G401 (cell line): ENCODE data around the gene C1orf50. TPM values are rescaled to one million over a fixed set of nuclear protein-coding genes. Genes with fewer than 3 reads are reported as not detected.
"Not testable (repeated sequence)": the region's sequence is repeated elsewhere in the genome, so short reads cannot be mapped to it uniquely, and the experiment has no call there.

Experiments used
- DNase-seq: peaks from one replicate; pipeline ENCODE4 v3.0.0-alpha.2; 2015; ENCODE audit warnings: low spot score
- in situ Hi-C: cut with HindIII; loops from 2 replicates; pipeline ENCODE4 v1.10.0; 2016; ENCODE audit warnings: low sequenced_read_pairs, mixed read lengths
- total RNA-seq: library from RNA; depleted of rRNA; stranded (reverse); fragments of >200 nt; shearing (Covaris generic); gene quantifications from 2 replicates; pipeline ENCODE4 v1.2.3, GENCODE V29; 2014

C1orf50 gene
- total RNA-seq, 1 experiment from 2014 or later = 9.2 TPM

DNA sequence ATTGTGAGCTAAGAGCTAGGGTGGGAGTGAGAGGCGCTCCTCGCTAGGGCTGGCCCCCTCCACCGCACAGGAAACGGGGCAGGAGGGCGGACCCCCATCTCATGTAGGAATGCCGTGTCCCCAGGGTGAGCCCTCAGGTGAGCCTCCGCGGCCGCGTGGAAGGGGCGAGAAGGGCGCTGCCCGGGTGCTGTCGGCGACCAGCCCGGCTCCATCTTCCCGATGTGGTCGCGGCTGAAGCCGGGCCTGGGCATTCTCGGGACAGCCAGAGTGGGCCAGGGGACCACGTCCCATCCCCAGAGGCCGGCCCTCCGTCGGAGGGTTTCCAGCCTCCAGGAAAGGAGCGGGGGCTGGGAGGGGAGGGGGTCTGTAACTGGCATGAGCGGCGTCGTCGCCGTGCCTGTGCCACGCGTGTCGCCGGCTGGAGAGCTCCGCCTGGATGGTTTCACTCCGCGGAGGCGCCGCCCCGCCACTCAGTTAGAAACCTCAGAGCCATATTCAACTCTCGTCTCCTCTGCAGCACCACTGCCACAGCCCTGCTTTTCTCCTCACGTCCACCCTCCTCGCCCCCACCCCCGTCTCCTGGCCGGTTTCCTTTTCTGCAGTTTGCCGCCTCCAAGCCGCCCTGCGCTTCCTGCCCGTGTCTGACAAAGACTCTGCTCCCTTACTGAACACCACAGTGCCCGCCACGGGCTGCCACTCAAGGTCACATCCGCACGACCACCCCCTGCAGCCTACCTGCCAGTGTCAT lies 18.1 kb downstream of the C1orf50 start, which contains the start of gene TMEM269:
Gene TMEM269, plus strand, starts transcription at position 46 of the 748 bp plus-strand sequence. CDS start 4,903 bp downstream, outside the sequence.
- in situ Hi-C loops = no loop called here
- DNase-seq = no peak

DNA sequence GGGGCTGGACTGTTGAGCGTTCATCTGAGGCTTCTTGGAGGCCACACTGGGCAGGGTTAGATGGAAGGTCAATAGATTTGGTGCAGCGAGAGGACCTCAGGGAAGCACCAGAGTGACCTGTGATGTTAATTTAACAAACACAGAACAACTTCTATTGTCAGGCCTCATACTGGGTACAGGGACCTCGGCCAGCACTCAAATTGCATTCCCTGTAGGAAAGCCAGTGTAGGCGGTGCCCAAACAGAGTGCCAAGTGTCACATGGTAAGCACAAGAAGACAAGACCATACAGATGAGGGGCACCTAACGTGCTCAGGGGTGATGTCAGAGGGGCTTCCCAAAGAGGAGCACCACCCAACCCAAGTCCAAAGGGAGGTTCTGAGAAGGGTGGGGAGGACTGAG lies 19.0 kb downstream of the C1orf50 start:
- in situ Hi-C loops = no loop called here
- DNase-seq = no peak

DNA sequence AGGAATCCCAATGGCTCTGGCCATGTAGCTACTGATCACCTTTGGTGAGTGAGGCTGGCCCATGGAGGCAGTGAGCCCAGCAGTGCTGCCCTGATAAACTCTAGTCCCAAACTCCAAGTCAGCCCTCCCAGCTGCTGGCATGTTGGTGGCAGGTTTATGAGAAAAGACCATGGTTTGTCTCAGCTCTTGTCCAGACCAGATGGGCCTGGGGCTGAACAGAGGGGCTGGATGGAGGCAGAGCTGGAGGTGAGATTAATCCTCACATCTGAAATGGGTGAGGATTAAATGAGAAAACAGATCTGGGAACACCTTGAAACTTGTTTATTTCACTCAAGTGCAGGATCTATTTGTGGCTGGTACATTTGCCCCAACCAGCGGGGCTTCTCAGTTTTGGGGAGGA lies 21.0 kb downstream of the C1orf50 start:
- in situ Hi-C loops = no loop called here
- DNase-seq = no peak

DNA sequence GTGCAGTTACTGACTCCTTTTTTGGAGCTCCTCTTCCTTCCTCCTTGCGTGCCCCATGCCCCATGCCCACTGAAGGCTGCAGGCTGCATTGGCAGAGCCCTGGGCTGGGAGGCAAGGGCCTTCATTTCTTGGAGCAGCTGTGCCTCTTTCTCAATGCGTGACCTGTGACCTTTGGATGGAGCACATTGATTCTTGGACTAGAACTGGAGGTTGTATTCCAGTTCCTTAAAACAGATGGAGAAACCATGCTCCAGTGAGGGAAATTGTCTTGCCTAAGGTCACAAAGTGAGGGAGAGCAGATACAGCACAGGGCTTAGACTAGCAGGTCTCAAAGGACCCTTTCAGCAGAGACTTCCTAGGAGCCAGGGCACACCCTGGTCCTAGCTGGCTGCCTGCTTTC lies 26.8 kb downstream of the C1orf50 start:
- in situ Hi-C loops = no loop called here
- no peak for DNase-seq

DNA sequence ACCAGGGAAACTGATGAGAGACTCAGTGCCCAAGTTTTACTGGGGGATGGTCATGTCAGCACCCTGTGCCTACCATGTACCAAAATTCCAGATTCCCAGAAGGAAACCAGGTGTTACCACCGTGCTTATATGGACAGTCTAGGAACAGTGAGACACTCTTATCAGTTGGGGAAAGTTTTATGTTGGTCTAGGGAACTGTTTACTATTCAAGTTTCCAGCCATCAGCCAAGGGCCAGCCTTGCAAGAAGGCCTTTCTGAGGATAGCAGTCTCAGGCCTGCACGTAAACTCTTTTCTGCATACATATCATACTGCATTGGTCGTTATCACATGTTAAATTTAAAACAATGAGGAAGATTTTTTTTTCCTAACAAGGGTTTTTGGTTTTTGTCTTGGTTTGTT lies 30.4 kb downstream of the C1orf50 start:
- DNase-seq = no peak
- in situ Hi-C loops = no loop called here

DNA sequence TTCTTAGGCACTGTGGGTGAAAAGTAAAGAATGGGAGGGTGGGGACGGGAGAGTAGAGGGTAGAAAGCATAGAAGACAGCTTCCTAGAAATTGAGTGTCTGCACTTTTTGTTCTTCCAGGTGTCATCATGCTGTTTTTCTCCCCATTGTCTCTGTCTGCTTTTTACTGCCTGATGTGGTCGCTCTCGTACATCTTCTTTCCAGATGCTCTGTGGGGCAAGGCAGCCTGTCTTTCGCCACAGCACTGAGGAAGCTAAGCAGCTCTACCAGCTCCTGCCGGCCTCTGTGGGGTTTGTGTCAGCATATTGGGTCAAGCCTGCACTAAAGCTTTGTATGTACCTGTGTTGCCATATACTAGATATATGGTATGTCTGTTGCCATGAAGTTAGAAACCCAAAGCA lies 30.9 kb downstream of the C1orf50 start:
- in situ Hi-C loops = no loop called here
- DNase-seq = no peak

DNA sequence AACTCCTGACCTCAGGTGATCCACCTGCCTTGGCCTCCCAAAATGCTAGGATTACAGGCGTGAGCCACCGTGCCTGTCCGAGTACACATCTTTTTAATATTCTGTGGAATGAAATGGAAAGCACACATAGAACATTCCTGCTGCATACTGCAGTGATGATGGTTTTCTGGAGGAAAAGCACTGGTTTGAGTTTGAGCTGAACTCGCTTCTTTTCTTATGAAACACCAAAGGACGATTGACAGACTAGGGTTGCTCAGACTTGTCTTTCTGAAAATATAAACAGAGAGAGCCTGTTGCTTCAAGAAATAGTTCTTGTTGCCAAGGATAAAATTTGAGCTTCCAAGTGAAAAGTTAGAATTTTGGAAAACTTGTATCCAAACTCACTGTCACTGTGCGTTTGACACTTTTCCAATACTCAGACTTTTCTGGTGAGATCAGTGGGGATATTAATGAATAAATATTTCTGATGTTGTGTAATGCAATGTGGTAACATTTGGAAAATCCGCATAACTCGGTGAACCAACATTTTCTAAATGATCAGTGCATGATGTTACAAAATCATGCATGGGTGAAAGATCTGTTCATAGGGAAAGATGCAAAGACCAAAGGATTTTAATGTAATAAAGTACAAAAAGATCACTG lies 34.9 kb downstream of the C1orf50 start:
- in situ Hi-C loops = no loop called here
- DNase-seq = no peak

DNA sequence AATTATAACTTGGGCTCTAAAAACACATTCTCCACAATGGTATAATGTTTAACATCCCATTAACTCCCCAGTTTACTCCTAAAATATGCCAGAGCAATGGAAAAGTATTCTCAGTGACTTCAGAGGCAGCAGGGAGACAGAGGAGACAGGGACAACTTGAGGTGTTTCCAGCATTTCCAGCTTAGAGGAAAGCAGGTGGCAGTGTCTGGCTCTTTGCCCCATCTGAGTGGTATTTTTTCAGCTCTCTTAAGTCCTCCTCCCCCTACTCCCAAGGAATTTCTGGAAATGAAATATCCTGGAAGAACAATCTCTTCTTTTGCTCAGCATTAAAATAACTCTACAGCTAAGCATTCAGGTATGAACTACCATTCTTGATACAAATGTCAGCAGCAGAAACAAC lies 39.1 kb downstream of the C1orf50 start:
- in situ Hi-C loops = no loop called here
- peak; percentile 68 for DNase-seq

DNA sequence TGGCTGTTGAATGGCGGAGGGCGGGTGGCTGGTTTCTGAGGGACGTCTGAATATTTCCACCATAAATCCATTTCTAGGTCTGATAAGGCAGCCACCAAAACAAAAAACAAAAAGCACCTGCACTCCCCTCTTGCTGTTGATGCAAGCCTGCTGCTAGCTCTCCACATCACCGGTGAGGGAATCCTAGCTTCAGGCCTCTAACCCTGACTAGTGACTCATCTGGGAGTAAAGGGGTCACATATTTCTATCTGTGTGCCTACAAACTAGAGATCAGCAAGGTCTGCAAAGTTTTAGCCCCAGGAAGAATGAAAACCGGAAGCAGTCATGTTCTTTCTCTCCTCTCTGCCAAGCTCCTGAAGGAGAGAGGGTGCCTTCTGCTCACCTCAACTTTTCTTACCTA lies 39.5 kb downstream of the C1orf50 start:
- no peak for DNase-seq
- in situ Hi-C loops = no loop called here

DNA sequence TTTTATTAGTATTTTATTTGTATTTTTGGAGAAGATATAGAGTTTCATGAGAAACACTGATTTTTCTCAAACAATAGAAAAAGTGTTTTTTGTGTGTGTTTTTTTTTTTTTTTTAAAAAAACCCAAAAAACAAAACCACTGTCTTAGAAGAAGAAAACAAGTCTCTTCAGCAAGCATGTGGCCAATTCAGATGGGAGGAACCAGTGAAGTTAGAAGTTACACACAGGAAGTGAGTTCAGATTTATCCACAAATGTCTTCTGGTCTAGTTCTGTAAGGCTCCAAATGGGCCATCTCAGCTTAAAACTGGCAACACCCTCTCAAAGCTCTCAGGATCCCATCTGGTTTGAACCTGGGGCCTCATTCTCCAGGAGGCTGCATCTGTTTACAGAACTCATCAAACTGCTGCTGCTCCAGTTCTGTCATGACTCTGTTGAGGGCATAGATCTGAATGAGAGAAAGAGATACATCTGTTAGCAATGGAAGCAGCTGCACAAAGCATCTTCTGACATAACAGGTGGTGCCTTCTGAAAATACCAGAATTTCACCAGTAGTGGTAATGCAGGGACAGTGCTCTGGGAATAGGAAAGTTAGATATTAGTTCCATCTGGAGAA lies 40.1 kb downstream of the C1orf50 start:
- no peak for DNase-seq
- in situ Hi-C loops = no loop called here

DNA sequence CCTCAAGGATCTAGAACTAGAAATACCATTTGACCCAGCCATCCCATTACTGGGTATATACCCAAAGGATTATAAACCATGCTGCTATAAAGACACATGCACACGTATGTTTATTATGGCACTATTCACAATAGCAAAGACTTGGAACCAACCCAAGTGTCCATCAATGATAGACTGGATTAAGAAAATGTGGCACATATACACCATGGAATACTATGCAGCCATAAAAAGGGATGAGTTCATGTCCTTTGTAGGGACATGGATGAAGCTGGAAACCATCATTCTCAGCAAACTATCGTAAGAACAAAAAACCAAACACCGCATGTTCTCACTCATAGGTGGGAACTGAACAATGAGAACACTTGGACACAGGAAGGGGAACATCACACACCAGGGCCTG lies 47.8 kb downstream of the C1orf50 start:
- in situ Hi-C loops, DNase-seq: not testable (repeated sequence)

DNA sequence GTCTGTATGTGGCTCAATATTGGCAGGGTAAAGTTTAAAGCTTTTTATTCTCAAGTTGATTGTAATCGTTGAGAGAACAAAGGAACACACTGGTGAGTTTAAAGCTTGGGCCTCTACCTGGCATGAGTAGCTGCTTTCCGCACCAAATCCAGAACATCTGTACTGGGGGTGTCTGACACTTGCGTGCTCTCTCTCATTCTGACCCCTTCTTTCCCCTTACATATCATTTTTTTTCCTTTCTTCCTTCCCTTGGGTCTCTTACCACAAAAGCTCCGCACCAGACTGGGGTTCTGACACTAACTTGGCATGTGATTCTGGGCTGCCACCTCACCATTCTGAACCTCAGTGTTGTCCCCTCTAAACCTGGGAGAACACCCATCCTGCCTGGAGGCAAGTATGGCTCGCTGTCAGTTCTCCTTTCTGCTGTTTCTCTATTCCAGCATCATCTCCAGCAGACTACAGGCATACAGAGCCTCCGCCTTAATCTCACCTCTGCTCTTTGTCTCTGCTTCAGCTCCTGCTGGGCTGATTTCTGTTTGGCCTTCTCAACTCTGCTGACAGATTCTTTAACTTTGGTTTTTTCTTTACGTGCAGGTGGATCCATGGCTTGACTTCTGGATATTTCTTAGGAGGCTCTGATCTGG lies 49.0 kb downstream of the C1orf50 start:
- in situ Hi-C loops = no loop called here
- DNase-seq = no peak

DNA sequence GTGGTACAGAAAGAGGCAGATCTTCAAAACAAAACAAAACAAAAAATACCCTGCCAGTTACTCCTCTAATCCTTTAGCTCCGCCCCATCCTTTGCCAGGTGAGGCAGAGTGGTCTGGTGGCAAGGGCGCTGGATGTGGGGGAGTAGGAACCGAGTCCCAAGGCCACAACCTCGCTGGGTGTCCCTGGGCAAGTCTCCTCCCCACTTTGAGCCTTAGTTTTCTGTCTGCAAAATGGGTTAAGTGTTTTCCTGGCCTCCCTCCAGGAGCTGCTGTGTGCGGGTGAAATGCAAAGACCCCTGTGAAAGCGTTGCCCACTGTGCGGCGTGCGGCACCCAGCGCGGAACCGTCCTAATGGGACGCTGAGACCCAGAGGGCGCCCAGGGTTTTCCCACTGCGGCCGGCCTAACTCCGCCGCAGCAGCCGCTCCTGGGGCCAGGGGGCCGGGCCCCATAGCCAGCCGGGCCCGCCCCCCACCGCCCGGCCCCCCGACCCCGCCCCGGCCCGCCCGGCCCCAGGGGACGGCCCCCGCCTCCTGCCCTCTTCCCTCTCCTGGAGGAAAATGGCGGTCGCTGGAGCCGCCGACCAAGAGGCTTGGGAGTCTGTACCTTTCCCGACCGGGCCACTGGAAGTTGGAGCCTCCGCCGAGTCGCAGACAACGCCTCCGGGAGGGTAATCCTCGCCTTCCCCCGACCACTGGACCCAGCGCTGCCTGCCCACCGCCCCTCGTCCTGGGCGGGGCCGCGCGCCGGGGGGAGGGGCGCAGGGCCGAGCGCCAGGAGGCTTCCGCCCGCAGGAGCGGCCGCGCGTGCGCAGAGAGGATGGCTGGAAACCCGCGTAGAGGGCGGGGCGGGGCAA lies 49.8 kb downstream of the C1orf50 start, which contains the start of the genes ERMAP and SVBP:
Gene ERMAP, plus strand, starts transcription at position 538 of the 855 bp plus-strand sequence. CDS start 13,327 bp downstream, outside the sequence.
Gene SVBP, minus strand, starts transcription at position 813 of the 855 bp plus-strand sequence. CDS start 853 bp downstream, outside the sequence.
- DNase-seq = peak; percentile 90
- in situ Hi-C loops = no loop called here

DNA sequence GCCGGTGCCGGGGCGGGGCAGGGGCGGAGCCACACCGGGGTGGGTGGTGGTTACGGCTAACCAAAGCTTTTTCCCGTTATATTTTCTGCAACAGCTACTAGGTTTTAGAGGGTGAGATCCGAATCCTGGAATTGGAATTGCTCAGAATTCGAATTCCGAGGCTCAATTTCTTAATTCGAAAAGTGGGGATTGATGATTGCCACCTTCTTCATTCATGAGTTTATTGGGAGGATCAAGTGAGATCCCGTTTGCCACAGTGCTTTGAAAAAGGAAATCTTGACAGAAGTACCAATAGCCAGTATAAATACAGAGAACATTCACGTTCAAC lies 50.4 kb downstream of the C1orf50 start:
- no peak for DNase-seq
- in situ Hi-C loops = no loop called here

DNA sequence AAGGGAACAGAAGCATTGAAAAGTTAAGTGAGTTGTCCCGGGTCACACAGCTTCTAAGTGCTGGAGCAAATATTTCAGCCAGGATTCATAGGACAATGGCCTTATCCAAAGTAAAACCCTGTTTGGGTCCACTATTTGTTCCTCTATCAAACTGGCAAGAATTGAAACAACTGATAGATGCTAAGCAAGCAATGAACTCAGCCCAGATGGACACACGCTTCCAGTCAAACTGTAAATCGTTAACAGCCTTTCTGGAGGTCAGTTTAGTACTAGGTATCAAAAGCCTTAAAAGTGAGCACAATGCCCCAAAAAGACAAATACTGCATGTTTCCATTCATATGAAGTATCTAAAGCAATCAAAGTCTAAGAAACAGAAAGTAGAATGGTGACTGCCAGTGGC lies 50.9 kb downstream of the C1orf50 start:
- DNase-seq = no peak
- in situ Hi-C loops = no loop called here

DNA sequence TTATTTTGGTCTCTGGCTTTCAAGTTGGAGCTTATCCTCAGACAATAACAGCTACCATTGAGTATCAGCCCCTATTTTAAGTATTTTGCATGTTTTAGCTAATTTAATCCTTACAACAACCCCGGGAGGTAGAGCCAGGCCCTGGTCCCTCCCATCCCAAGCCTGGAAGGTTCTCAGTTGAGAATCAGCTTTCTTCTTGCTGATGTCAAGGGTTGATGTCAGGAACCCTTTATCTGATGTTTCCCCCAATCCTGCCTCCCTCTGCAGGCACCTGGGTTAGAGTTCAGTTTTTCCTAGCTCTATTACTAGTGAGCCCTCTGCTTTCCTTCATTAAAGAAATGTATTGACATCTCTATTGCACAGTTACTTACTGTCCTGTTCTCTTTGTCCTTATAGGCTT lies 53.8 kb downstream of the C1orf50 start:
- in situ Hi-C loops = no loop called here
- DNase-seq = no peak

DNA sequence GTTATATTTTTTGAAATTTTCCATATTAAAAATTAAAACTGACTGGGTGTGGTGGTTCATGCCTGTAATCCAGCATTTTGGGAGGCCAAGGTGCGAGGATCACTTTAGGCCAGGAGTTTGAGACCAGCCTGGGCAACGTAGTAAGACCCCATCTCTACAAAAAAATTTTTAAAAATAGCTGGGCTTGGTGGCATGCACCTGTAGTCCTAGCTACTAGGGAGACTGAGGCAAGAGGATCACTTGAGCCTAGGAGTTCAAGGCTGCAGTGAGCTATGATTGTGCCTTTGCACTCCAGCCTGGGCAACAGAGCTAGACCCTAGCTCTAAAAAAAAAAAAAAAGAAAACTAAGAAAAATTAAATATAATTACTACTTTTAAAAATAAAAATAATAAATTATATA lies 54.6 kb downstream of the C1orf50 start:
- DNase-seq = no peak
- in situ Hi-C loops = no loop called here

DNA sequence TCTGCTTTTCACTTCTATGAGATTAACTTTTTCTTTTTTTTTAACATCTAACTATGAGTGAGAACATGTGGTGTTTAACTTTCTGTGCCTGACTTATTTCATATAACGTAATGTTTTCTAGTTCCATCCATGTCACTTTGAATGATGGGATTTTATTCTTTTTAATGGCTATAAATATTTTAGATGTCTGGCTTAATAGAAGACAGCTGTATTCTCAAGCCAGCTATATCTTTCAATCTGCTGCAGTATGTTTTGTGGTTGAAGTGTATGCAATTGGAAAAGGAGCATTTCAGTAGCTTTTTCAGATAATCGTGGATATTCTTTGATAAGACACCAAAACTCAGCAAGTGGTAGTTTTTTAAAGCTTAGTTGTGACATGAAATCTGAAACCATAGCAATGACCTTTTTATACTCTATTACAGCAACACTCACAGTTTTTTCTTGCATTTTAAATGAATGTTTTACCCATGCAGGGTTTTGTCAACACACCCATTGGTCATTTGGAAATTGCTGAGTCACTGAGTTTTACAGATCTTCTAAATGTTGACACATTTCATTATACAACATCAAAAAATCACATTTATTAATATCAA lies 55.8 kb downstream of the C1orf50 start:
- no peak for DNase-seq
- in situ Hi-C loops = no loop called here
